Prostate gland (tissue), 2 donors: ENCODE measurements around the gene CFTR.

Experiments
- CTCF ChIP-seq, 4 experiments: fragments of 200-600 bp in 2 of 4; fragments of 450-650 bp in 2 of 4; sonication (generic) in 2 of 4; IDR thresholded peaks; 1 replicate in 3 of 4; 2 replicates in 1 of 4; pipeline ENCODE4 v1.5.1; 2016 to 2019; ENCODE audit warnings: antibody characterized with exemption in 4 of 4, mild to moderate bottlenecking in 2 of 4, moderate library complexity in 2 of 4
- POLR2A ChIP-seq: fragments of 450-650 bp; IDR thresholded peaks from one replicate; pipeline ENCODE4 v1.6.1; 2016; ENCODE audit warnings: antibody characterized with exemption, mild to moderate bottlenecking
- POLR2AphosphoS5 ChIP-seq: sonication (generic); formaldehyde crosslinking; IDR thresholded peaks from one replicate; pipeline ENCODE4 v1.6.1; 2017; ENCODE audit warnings: antibody characterized with exemption

DNA sequence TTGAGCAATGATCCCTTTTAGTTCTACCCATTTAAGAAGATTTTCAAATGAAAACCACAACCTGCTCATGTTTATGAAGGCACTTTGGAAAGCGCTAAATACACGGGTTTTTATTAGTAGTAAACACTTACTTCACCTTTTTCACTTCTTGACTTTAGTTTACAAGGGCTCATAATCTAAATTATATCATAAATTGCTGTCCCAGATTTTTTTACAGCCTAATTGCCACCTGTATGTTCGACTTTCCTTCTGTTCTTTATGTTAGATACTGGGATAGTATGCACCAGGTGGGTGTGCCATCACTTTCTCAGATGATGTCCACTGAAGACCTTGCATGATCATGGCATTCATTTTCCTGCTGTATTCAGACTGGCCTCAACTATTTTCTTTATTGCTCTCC is 22.5 kb downstream of the CFTR start:
- no peak for TF ChIP-seq CTCF (IDR thresholded peaks at IDR 0.05)
- no peak for TF ChIP-seq POLR2A
- no peak for TF ChIP-seq POLR2AphosphoS5
